BE2C (cell line): Measurements from ENCODE around the gene UROC1. TPM values are rescaled to one million over a fixed set of nuclear protein-coding genes. Genes with fewer than 3 reads are reported as not detected.
A peak's percentile ranks its signal among the peaks of the same experiment; 100 is the strongest.

Experiments used
- DNase-seq: peaks from one replicate; pipeline ENCODE4 v3.0.0-alpha.2; 2020
- H3K27me3 ChIP-seq: fragments of 250-450 bp; sonication (Bioruptor Pico); 2 replicates; pipeline ENCODE4 v1.5.1; 2020; ENCODE audit warnings: mild to moderate bottlenecking
- H3K36me3 ChIP-seq: fragments of 250-450 bp; sonication (Bioruptor Pico); 2 replicates; pipeline ENCODE4 v1.5.1; 2020; ENCODE audit warnings: mild to moderate bottlenecking
- H3K4me1 ChIP-seq: fragments of 250-450 bp; sonication (Bioruptor Pico); 2 replicates; pipeline ENCODE4 v1.5.1; 2020
- H3K4me3 ChIP-seq: 2 replicates; pipeline ENCODE4 v1.5.1; 2011; ENCODE audit warnings: low read depth, low read length
- H3K9me3 ChIP-seq: fragments of 250-450 bp; sonication (Bioruptor Pico); 2 replicates; pipeline ENCODE4 v1.5.1; 2020
- CTCF ChIP-seq: IDR thresholded peaks from 2 replicates; pipeline ENCODE4 v1.5.1; 2012; ENCODE audit warnings: mild to moderate bottlenecking, low read depth, low read length
- polyA plus RNA-seq: library from polyadenylated mRNA; unstranded; fragments of >200 nt; gene quantifications from one replicate; pipeline ENCODE4 v1.2.1, GENCODE V29; 2012; ENCODE audit warnings: low read depth, missing spikeins; ENCODE audit not compliant: insufficient read length, insufficient read depth

UROC1 gene
- polyA plus RNA-seq = not detected

GRCh38 chr3:126517291-126517951, at the start of gene UROC1:
TSS of gene UROC1 (minus strand) at chr3:126517773. CDS start at chr3:126517719, 54 bp downstream.
- Histone ChIP-seq H3K36me3 (no peaks in the 10 kb centered on the region), H3K4me3 (no peak within 1 kb of the TSS), H3K27me3 (peaks cover under 1% of the 10 kb centered on the region; the same call in 1 of the 2 replicates), H3K9me3 (no peaks in the 10 kb centered on the region), H3K4me1 (no peaks in the 10 kb centered on the region)
- DNase-seq = no peak
- TF ChIP-seq CTCF = no peak

GRCh38 chr3:126562737-126563276, 45.2 kb upstream of the UROC1 start:
- Histone ChIP-seq H3K27me3 (no peaks in the 10 kb centered on the region; the same call in 1 of the 2 replicates), H3K4me1 (no peaks in the 10 kb centered on the region), H3K36me3 (no peaks in the 10 kb centered on the region), H3K4me3 (no peak overlapping the region), H3K9me3 (no peaks in the 10 kb centered on the region)
- DNase-seq = no peak
- no peak for TF ChIP-seq CTCF

- DNase-seq = no peak
- H3K4me3 ChIP-seq = no peak within 1 kb of the TSS
- H3K36me3 ChIP-seq = no peaks in the 10 kb centered on the region
- TF ChIP-seq CTCF = no peak
- H3K27me3 ChIP-seq = no peaks in the 10 kb centered on the region; the same call in 1 of the 2 replicates
- H3K9me3 ChIP-seq = no peaks in the 10 kb centered on the region
- H3K4me1 ChIP-seq = no peaks in the 10 kb centered on the region
Measured at GRCh38 chr3:126558336-126559071, 40.9 kb upstream of the UROC1 start, which contains the start of gene C3orf22. TSS of gene C3orf22 (minus strand) at chr3:126558932. CDS start at chr3:126553390, 5,542 bp downstream.

DNA sequence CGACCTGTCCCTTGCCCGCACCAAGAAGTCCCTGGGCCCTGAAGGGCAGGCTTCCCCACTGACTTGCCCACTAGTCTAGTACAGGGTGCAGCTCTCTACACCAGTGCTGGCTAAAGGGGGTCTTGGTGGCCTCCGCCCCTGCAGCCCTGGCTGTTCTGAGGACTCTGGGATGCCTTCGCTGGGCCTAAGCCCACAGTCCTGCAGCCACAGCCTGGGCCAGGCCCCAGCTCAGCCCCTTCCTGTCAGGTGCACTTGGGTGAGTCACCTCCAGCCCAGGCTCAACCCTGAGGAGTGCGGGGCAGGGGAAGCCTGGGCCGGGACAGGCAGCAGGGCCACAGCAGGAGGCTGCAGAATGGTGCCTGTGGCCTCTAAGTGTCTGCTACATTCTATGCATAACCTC, 40.2 kb upstream of the UROC1 start:
- no peak for TF ChIP-seq CTCF
- no peaks in the 10 kb centered on the region for H3K4me1 ChIP-seq
- no peaks in the 10 kb centered on the region for H3K36me3 ChIP-seq
- H3K4me3 ChIP-seq = no peak overlapping the region
- peak; percentile 3 for DNase-seq
- no peaks in the 10 kb centered on the region; the same call in 1 of the 2 replicates for H3K27me3 ChIP-seq
- no peaks in the 10 kb centered on the region for H3K9me3 ChIP-seq

- Histone ChIP-seq H3K4me1 (no peaks in the 10 kb centered on the region), H3K4me3 (no peak overlapping the region), H3K36me3 (no peaks in the 10 kb centered on the region), H3K27me3 (no peaks in the 10 kb centered on the region), H3K9me3 (no peaks in the 10 kb centered on the region)
- DNase-seq = peak; percentile 6
- TF ChIP-seq CTCF = no peak
Measured at GRCh38 chr3:126557415-126557745, 39.8 kb upstream of the UROC1 start.
